Suprapubic skin (tissue), 4 donors: ENCODE results near the gene OSBPL6. TPM values are rescaled to one million over a fixed set of nuclear protein-coding genes. Genes with fewer than 3 reads are reported as not detected.
"Not testable (repeated sequence)": the region's sequence is repeated elsewhere in the genome, so short reads cannot be mapped to it uniquely, and the experiment has no call there.

Source experiments
- DNase-seq, 2 donors: peaks; one replicate each; pipeline ENCODE4 v3.0.0-alpha.2; 2019; ENCODE audit warnings: low spot score in 2 of 2
- H3K27ac ChIP-seq: fragments of 200-600 bp; sonication (generic); one replicate; pipeline ENCODE4 v1.5.1; 2019
- H3K27me3 ChIP-seq: fragments of 200-600 bp; sonication (generic); one replicate; pipeline ENCODE4 v1.5.1; 2019
- H3K36me3 ChIP-seq: fragments of 200-600 bp; sonication (generic); one replicate; pipeline ENCODE4 v1.5.1; 2019
- H3K4me1 ChIP-seq: fragments of 200-600 bp; sonication (generic); one replicate; pipeline ENCODE4 v1.5.1; 2019
- H3K4me3 ChIP-seq: fragments of 200-600 bp; sonication (generic); one replicate; pipeline ENCODE4 v1.5.1; 2019; ENCODE audit warnings: mild to moderate bottlenecking
- H3K9me3 ChIP-seq: fragments of 200-600 bp; sonication (generic); one replicate; pipeline ENCODE4 v1.5.1; 2019
- CTCF ChIP-seq, 2 donors: fragments of 200-600 bp in 1 of 2; fragments of 450-650 bp in 1 of 2; sonication (generic) in 1 of 2; IDR thresholded peaks; one replicate each; pipeline ENCODE4 v1.5.1; 2016 to 2019; ENCODE audit warnings: antibody characterized with exemption in 2 of 2, mild to moderate bottlenecking in 1 of 2, moderate library complexity in 1 of 2
- EP300 ChIP-seq: sonication (generic); formaldehyde crosslinking; IDR thresholded peaks from one replicate; pipeline ENCODE4 v1.6.1; 2017; ENCODE audit warnings: antibody characterized with exemption
- POLR2A ChIP-seq, 2 donors: fragments of 450-650 bp; IDR thresholded peaks; one replicate each; pipeline ENCODE4 v1.6.1; 2017; ENCODE audit warnings: antibody characterized with exemption in 2 of 2, mild to moderate bottlenecking in 2 of 2, moderate library complexity in 2 of 2
- POLR2AphosphoS5 ChIP-seq, 3 donors: sonication (generic); formaldehyde crosslinking; IDR thresholded peaks; one replicate each; pipeline ENCODE4 v1.6.1; 2017; ENCODE audit warnings: antibody characterized with exemption in 3 of 3
- WGBS: methylation state at CpG from one replicate; pipeline ENCODE4 v1.1.5; 2018; 5-methylcytosine and 5-hydroxymethylcytosine counted together
- total RNA-seq, 4 donors: library from RNA; depleted of rRNA; stranded (reverse); fragments of >200 nt; gene quantifications; one replicate each; pipeline ENCODE4 v1.1.0, GENCODE V29; 2016

Gene OSBPL6
- total RNA-seq, 4 donors from 2014 or later = 19.5 to 30.9 (median 23.9) TPM

- Histone ChIP-seq H3K36me3 (no peaks in the 10 kb centered on the region), H3K27me3 (no peaks in the 10 kb centered on the region), H3K4me3 (no peak overlapping the region), H3K9me3 (no peaks in the 10 kb centered on the region), H3K27ac (no peak overlapping the region), H3K4me1 (no peaks in the 10 kb centered on the region)
- TF ChIP-seq POLR2AphosphoS5 (IDR thresholded peaks at IDR 0.05) (no peak), EP300 (no peak), POLR2A (IDR thresholded peaks at IDR 0.05) (no peak), CTCF (IDR thresholded peaks at IDR 0.05) (no peak)
- 96% methylated on average over 1 of the region's 1 CpG for WGBS
- no peak for DNase-seq
These were observed 20.7 kb upstream of the OSBPL6 start for GRCh38 chr2:178173657-178174056.

GRCh38 chr2:178177066-178177679 lies 17.1 kb upstream of the OSBPL6 start:
- no peak for DNase-seq
- TF ChIP-seq POLR2A (IDR thresholded peaks at IDR 0.05) (no peak), CTCF (IDR thresholded peaks at IDR 0.05) (no peak), POLR2AphosphoS5 (IDR thresholded peaks at IDR 0.05) (no peak), EP300 (no peak)
- H3K36me3 ChIP-seq = no peaks in the 10 kb centered on the region
- H3K27ac ChIP-seq = no peak overlapping the region
- H3K4me1 ChIP-seq = no peaks in the 10 kb centered on the region
- H3K4me3 ChIP-seq = no peak overlapping the region
- no peaks in the 10 kb centered on the region for H3K27me3 ChIP-seq
- 84% methylated on average over 1 of the region's 1 CpG for WGBS
- H3K9me3 ChIP-seq = no peaks in the 10 kb centered on the region

DNA sequence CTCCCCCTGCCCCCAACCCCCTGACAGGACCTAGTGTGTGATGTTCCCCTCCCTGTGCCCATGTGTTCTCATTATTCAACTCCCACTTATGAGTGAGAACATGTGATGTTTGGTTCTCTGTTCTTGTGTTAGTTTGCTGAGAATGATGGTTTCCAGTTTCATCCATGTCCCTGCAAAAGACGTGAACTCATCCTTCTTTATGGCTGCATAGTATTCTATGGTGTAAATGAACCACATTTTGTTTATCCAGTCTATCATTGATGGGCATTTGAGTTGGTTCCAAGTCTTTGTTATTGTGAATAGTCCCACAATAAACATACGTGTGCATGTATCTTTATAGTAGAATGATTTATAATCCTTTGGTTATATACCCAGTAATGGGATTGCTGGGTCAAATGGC lies 13.7 kb upstream of the OSBPL6 start:
- not testable (repeated sequence) for H3K27me3 ChIP-seq, H3K27ac ChIP-seq, H3K4me1 ChIP-seq, H3K4me3 ChIP-seq, DNase-seq, H3K36me3 ChIP-seq, H3K9me3 ChIP-seq
- WGBS = 96% methylated on average over 2 of the region's 2 CpGs

DNA sequence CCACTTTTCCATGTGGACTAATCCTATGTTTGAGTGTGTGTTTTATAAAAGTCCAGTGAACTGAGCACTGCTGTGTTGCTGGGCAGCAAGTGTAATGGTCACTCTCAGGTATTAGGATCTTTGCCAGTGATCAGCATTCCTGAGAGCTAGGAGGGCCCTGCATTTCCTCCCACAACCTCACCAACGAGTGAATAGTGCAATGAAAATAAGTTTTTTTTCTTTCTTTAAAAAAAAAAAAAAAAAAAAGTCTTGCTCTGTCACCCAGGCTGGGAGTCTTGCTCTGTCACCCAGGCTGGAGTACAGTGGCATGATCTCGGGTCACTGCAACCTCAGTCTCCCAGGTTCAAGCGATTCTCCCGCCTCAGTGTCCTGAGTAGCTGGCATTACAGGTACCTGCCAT lies 6.5 kb upstream of the OSBPL6 start:
- 88% methylated on average over 4 of the region's 4 CpGs for WGBS
- no peak overlapping the region for H3K27ac ChIP-seq
- no peak overlapping the region for H3K4me3 ChIP-seq
- no peaks in the 10 kb centered on the region for H3K9me3 ChIP-seq
- TF ChIP-seq CTCF (IDR thresholded peaks at IDR 0.05) (no peak), POLR2AphosphoS5 (IDR thresholded peaks at IDR 0.05) (no peak), EP300 (no peak), POLR2A (IDR thresholded peaks at IDR 0.05) (no peak)
- no peaks in the 10 kb centered on the region for H3K27me3 ChIP-seq
- H3K4me1 ChIP-seq = no peaks in the 10 kb centered on the region
- DNase-seq = no peak
- no peaks in the 10 kb centered on the region for H3K36me3 ChIP-seq

- no peaks in the 10 kb centered on the region for H3K36me3 ChIP-seq
- no peaks in the 10 kb centered on the region for H3K27me3 ChIP-seq
- WGBS = 98% methylated on average over 2 of the region's 2 CpGs
- peaks cover 2% of the 10 kb centered on the region for H3K4me1 ChIP-seq
- TF ChIP-seq POLR2A (IDR thresholded peaks at IDR 0.05) (no peak), POLR2AphosphoS5 (IDR thresholded peaks at IDR 0.05) (no peak), EP300 (no peak), CTCF (IDR thresholded peaks at IDR 0.05) (no peak)
- no peak for DNase-seq
- H3K4me3 ChIP-seq = no peak overlapping the region
- H3K27ac ChIP-seq = no peak overlapping the region
- no peaks in the 10 kb centered on the region for H3K9me3 ChIP-seq
These were observed 5.8 kb upstream of the OSBPL6 start for GRCh38 chr2:178188466-178188865.

- TF ChIP-seq POLR2A (IDR thresholded peaks at IDR 0.05) = no peak
- no peak for TF ChIP-seq CTCF (IDR thresholded peaks at IDR 0.05)
- TF ChIP-seq EP300 = no peak
- TF ChIP-seq POLR2AphosphoS5 (IDR thresholded peaks at IDR 0.05) = no peak
- peaks cover 15% of the 10 kb centered on the region for H3K4me1 ChIP-seq
- WGBS = 53% methylated on average over 6 of the region's 6 CpGs
These were observed 3.3 kb upstream of the OSBPL6 start for GRCh38 chr2:178191004-178191508.

More at GRCh38 chr2:178191004-178191508, 3.3 kb upstream of the OSBPL6 start:
- H3K9me3 ChIP-seq = no peaks in the 10 kb centered on the region
- H3K27me3 ChIP-seq = no peaks in the 10 kb centered on the region
- H3K27ac ChIP-seq = no peak overlapping the region
- H3K36me3 ChIP-seq = no peaks in the 10 kb centered on the region
- H3K4me3 ChIP-seq = no peak overlapping the region
- no peak for DNase-seq
